Right cardiac atrium (tissue), 5 donors: ENCODE data around the gene AHRR. TPM values are rescaled to one million over a fixed set of nuclear protein-coding genes. Genes with fewer than 3 reads are reported as not detected.

Source experiments
- ATAC-seq, 2 donors: fragments of 200-7000 bp; cut with Tn5 transposase; one replicate each; pipeline versions ENCODE4 v1.8.0 to v1.9.1; 2020; ENCODE audit warnings: moderate library complexity in 2 of 2, mild to moderate bottlenecking in 1 of 2
- DNase-seq, 3 donors: peaks; one replicate each; pipeline ENCODE4 v3.0.0-alpha.2; 2020
- H3K27ac ChIP-seq: one replicate; pipeline ENCODE4 v1.5.1; 2013; ENCODE audit warnings: mild to moderate bottlenecking, low read length, control low read depth, moderate library complexity
- H3K27me3 ChIP-seq: one replicate; pipeline ENCODE4 v1.6.1; 2013; ENCODE audit not compliant: control insufficient read depth, insufficient read depth
- H3K4me1 ChIP-seq: one replicate; pipeline ENCODE4 v1.6.1; 2013; ENCODE audit warnings: low read length; ENCODE audit not compliant: control insufficient read depth, insufficient read depth
- H3K4me3 ChIP-seq: one replicate; pipeline ENCODE4 v1.5.1; 2013; ENCODE audit warnings: low read length, control low read depth
- H3K9me3 ChIP-seq: one replicate; pipeline ENCODE4 v1.6.1; 2013; ENCODE audit warnings: low read length; ENCODE audit not compliant: control insufficient read depth
- WGBS: extraction: QIAGEN DNeasy Blood & Tissue Kit; methylation state at CpG from one replicate; pipeline ENCODE4 v1.1.7; 2013; 5-methylcytosine and 5-hydroxymethylcytosine counted together
- intact Hi-C, 4 donors: fragments of 100-400 bp; cut with DNase I; formaldehyde crosslinking; loops; one replicate each; pipeline versions ENCODE4 v1.11.0 to v1.14.0; 2022 to 2023
- polyA plus RNA-seq: library from polyadenylated mRNA; stranded (reverse); fragments of 200-250 nt; gene quantifications from one replicate; pipeline ENCODE4 v1.2.3, GENCODE V29; 2013
- total RNA-seq, 4 donors: library from RNA; stranded (reverse); fragmentation: NEBNext Ultra II Directional; extraction: Animal tissue kit (Norgen Biotek cat#: 25700); gene quantifications; one replicate each; pipeline ENCODE4 v1.2.1, GENCODE V29; 2021
- donor health status: healthy with polysubstance abuse.
- donor health status: DM: no; HTN: yes; CAD: no.
- donor health status: DM: no; HTN: no; CAD: no.
- donor health status: DM: no; HTN: yes; CAD: no; lungs with severe emphysema.
- donor health status: DM: yes; HTN: yes; CAD: no.

Gene AHRR
- total and polyA plus RNA-seq, 5 donors, result 0.17 to 3.7 (median 0.41) TPM

DNA sequence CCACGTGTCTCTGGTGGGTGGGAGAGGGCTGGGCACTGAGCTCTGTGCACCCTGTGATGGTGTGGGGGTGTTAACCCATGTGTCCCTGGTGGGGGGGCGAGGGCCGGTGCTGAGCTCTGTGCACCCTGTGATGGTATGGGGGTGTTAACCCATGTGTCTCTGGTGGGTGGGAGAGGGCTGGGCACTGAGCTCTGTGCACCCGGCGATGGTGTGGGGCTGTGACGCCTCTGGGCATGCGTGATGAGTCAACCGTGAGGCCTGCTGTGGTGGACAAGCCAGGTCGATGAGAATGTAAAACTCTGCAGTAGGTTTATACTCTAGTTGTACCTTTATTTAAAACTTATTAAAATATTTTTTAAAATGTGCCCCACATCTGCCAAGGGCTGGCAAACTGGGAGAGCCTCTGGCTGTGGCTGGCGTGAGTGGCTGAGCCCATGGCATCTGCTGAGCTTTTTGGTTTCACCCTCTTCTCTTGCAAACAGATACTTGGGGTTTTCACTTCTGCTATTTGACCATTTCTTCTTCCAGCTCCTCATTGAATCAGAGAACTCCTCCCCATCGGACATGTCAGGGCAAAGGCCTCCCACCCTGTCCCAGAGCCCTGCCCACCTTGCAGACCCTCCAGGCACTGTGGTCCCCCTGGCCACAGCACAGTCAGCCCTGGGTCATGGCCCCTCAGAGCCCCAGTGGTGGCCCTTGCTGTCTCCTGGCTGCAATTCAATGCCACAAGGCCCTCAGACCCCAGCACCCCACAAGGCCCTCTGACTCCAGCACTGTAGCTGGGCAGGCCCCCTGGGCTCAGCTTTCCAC is 103.0 kb downstream of the AHRR start:
- no peak for ATAC-seq
- H3K4me3 ChIP-seq, result no peak overlapping the region
- H3K27me3 ChIP-seq, result no peaks in the 10 kb centered on the region
- intact Hi-C loops, result no loop called here
- no peak overlapping the region for H3K27ac ChIP-seq
- DNase-seq, result no peak
- no peaks in the 10 kb centered on the region for H3K4me1 ChIP-seq
- WGBS, result 86% methylated on average over 11 of the region's 11 CpGs
- H3K9me3 ChIP-seq, result no peaks in the 10 kb centered on the region

DNA sequence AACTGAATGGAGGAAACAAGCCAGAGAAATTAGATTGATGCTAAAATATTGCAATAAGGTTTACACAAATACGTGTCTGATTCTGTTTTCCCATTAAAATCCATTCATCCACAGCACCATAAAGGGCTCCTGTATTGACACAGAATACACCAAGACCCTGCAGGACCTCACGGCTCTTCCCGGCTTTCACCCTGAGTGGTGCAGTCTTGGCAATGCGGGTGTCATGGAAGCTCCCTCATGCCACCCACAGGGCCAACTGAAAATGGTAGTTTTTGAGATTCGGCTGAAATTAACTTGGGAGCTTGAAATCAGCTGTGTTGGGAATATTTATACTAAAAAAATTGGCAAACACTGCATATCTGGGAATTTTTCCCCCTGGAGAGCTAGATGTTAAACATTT is 104.2 kb downstream of the AHRR start:
- Histone ChIP-seq H3K9me3 (no peaks in the 10 kb centered on the region), H3K4me1 (no peaks in the 10 kb centered on the region), H3K27me3 (no peaks in the 10 kb centered on the region), H3K27ac (no peak overlapping the region), H3K4me3 (no peak overlapping the region)
- intact Hi-C loops, result no loop called here
- DNase-seq (no peak), ATAC-seq (no peak)
- 63% methylated on average over 5 of the region's 5 CpGs for WGBS

DNA sequence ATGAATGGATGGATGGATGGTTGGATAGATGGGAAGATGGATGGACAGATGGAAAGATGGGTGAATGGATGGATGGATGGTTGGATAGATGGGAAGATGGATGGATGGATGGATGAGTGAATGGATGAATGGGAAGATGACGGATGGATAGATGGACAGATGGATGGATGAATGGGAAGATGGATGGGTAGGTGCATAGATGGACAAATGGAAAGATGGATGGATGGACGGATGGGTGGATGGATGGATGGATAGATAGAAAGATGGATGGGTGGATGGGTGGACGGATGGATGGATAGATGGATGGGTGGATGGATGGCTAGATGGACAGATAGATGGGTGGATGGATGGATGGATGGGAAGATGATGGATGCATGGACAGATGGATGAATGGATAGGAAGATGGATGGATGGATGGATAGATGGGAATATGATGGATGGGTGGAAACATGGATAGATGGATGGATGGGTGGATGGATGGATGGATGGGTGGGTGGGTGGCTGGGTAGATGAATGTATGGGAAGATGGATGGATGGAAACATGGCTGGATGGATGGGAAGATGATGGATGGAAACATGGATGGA is 105.0 kb downstream of the AHRR start:
- H3K9me3 ChIP-seq, result no peaks in the 10 kb centered on the region
- H3K27me3 ChIP-seq, result no peaks in the 10 kb centered on the region
- 91% methylated on average over 3 of the region's 3 CpGs for WGBS
- H3K4me3 ChIP-seq, result no peak overlapping the region
- ATAC-seq (no peak), DNase-seq (no peak)
- H3K27ac ChIP-seq, result no peak overlapping the region
- H3K4me1 ChIP-seq, result no peaks in the 10 kb centered on the region
- intact Hi-C loops, result no loop called here

DNA sequence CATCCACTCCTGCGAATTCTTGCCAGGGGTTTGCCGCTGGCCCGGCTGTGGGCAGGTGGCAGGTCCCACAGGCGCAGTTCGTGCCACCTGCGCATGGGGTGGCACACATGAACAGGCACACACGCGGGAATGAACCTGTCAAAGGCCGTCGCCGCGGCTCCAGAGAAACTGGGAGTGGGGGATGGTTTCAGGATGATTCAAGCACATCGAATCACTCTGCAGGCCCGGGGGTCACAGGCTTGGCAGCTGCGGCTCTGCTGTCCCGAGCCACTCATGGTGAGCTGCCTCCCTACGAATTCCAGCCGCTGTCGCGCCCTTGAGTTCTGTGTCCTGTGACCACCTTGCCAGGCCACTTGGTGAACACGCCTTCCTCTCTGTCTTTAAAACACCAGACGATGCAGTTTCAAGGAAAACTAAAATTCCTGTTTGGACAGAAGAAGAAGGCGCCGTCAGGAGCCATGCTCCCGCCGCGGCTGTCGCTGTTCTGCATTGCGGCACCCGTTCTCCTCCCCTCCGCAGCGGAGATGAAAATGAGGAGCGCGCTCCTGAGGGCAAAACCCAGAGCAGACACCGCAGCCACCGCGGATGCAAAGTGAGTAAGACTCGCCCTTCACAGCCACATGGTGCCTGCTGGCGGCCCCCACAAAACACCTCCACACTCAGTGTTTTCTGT is 106.0 kb downstream of the AHRR start:
- Histone ChIP-seq H3K9me3 (no peaks in the 10 kb centered on the region), H3K27me3 (no peaks in the 10 kb centered on the region), H3K27ac (no peak overlapping the region), H3K4me3 (no peak overlapping the region), H3K4me1 (no peaks in the 10 kb centered on the region)
- WGBS, result 92% methylated on average over 39 of the region's 39 CpGs
- intact Hi-C loops, result no loop called here
- no peak for ATAC-seq
- no peak for DNase-seq

DNA sequence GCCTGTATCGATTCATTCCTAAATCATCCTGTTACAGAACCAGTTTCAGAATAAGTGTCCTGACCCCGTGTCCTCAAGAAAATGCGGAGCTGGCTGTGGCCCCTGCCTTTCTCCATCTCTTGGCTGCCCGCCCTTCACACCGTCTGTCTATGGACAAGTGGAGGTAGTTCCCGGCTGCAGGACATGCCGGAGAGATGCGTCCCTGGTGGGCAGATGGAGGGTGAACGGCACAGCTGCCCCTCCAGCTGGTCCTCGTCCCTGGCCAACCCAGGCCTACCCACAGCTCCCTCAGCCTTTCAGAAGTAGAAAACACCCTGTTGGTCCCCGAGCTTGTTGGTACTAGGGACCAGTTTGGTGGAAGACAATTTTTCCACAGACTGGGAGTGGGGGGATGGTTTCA is 106.7 kb downstream of the AHRR start:
- Histone ChIP-seq H3K4me1 (no peaks in the 10 kb centered on the region), H3K9me3 (no peaks in the 10 kb centered on the region), H3K27ac (no peak overlapping the region), H3K4me3 (no peak overlapping the region), H3K27me3 (no peaks in the 10 kb centered on the region)
- intact Hi-C loops, result no loop called here
- no peak for DNase-seq
- WGBS, result 92% methylated on average over 11 of the region's 11 CpGs
- ATAC-seq, result no peak

DNA sequence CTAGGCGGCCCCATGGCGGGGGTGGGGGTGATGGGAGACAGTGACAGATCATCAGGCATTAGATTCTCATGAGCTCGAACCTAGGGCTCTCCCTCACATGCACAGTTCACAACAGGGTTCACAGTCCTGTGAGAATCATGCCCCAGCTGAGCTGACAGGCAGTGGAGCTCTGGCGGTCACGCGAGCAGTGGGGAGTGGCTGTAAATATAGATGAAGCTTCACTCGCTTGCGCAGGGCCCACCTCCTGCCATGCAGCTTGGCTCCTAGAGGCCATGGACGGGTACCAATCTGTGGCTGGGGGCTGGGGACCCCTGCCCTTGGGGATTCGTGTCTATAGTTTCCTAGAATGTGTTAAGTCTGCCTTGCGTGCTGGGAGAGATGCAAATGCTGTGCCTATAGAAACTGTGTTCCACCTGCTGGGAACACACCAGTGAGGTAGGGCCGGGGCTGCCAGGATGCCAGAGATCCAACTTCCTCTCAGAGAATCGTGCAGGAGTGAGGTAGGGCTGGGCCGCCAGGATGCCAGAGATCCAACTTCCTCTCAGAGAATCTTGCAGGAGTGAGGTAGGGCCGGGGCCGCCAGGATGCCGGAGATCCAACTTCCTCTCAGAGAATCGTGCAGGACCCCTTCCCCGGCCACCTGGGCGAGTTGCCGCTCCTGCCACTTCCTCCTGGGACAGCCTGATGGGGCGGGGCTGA is 107.4 kb downstream of the AHRR start:
- Histone ChIP-seq H3K27me3 (no peaks in the 10 kb centered on the region), H3K27ac (no peak overlapping the region), H3K4me1 (no peaks in the 10 kb centered on the region), H3K4me3 (no peak overlapping the region), H3K9me3 (no peaks in the 10 kb centered on the region)
- WGBS, result 79% methylated on average over 22 of the region's 22 CpGs
- ATAC-seq (no peak), DNase-seq (no peak)
- intact Hi-C loops, result no loop called here

DNA sequence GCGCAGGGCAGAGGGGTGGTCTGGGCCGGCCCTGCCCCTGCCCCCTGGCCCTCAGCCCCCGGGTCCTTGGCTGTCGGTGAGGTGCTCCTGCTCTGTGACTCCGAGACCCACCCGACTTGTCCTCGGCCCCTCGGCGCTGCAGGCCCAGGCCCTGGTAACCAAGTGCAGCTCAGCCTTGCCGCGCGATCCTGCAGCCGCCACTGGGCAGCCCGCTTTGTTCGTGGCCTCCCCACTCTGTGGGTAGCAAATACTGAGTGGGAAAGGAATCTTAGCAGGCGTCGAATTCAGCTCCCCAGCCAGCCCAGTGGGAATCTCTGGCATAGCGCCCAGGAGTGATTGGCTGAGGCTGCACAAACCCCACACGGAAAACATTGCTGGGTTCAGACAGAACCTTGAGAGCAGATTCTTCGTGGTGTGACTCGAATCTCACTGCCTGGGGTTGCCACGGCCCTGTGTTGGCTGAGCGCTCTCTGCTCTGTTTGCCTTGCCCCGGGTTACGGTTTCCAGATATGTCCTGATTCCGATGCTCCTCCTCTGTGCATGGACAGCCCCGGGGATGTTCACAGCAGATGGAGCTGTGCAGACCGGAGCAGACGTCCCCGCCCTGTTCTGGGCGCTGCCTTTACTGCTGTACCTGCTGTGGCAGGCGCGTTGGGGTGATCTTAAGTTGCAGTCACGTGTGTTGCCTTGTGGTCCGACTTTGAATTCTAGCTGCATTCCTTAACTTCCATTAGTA is 108.1 kb downstream of the AHRR start:
- DNase-seq (peak in 2 of 3 donors; percentile 70 to 86), ATAC-seq (peak; percentile 34 to 56)
- 52% methylated on average over 35 of the region's 35 CpGs for WGBS
- Histone ChIP-seq H3K27me3 (no peaks in the 10 kb centered on the region), H3K4me1 (no peaks in the 10 kb centered on the region), H3K9me3 (no peaks in the 10 kb centered on the region), H3K27ac (no peak overlapping the region), H3K4me3 (no peak overlapping the region)
- intact Hi-C loops, result no loop called here

DNA sequence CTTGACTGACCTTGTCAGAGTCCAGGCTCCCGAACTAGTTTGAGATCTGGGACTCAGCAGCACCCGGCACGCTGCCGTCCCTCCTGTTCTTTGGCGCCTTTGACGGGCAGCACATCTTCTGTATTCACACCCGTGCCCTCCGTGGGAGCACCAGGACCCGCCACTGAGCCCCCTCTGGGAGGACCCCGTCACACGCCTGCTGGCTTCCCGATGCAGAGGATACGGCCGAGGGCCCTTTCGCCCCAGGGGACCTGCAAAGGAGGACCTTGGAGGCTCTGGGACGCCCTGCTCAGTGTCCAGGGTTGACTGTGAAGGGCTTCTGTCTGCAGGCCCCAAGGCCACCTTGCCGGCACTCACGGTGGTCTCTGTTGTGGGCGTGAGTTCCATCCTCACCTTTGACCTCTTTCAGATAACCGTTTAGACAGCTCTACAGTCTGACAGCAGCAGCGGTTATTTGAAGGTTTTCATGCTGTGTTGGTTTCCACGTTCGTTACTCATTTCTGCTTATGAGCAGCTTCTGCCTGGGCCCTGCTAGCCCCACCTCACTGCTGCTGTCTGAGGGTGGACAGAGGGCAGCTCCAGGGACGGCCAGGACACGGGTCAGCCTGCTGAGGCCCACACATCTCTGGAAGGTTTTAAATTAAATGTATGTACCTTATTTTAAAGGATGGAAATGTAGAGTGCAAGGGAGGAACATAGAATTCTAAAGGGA is 108.9 kb downstream of the AHRR start:
- peak in 1 of 3 donors; percentile 65 for DNase-seq

DNA sequence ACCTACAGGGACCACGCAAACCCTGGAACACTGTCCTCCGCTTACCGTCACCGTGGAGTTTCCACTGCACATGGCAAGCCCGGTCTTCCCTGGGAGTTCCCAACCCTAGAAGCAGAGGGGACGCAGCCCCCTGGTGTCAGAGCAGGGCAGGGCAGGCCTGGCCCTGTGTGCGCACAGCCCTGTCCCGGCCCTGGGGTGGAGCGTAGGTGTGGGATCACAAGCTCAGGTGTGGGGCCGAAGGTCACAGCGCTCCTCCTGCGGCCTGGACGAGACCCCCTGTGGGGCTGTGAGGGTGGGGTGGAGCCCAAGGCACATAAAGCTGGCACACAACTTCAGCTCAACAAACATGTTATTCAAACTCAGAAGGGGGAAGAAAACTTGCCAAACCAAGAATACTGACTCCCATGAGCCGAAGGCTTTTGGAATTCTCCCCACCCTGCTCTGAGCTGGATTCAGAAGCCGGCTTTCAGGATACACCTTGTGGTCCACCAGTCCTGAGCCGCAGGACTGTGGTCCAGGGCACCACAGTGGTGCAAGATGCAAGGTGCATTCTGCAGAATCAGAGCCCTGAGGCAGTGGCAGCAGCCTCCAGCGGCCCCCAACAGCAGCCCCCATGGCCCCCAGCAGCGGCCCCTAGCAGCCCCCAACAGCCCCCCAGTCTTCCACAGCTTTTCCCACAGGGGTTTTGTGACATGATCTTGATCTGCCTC is 109.6 kb downstream of the AHRR start:
- H3K4me3 ChIP-seq, result no peak overlapping the region
- no peaks in the 10 kb centered on the region for H3K27me3 ChIP-seq
- intact Hi-C loops, result no loop called here
- ATAC-seq, result peak; percentile 60 to 77
- 50% methylated on average over 18 of the region's 18 CpGs for WGBS
- H3K4me1 ChIP-seq, result no peaks in the 10 kb centered on the region
- H3K27ac ChIP-seq, result no peak overlapping the region
- peak in 2 of 3 donors; percentile 68 to 79 for DNase-seq
- no peaks in the 10 kb centered on the region for H3K9me3 ChIP-seq

More for the DNA sequence above, 108.9 kb downstream of the AHRR start:
- Histone ChIP-seq H3K4me3 (no peak overlapping the region), H3K27me3 (no peaks in the 10 kb centered on the region), H3K9me3 (no peaks in the 10 kb centered on the region), H3K27ac (no peak overlapping the region), H3K4me1 (no peaks in the 10 kb centered on the region)
- no peak for ATAC-seq
- intact Hi-C loops, result no loop called here
- WGBS, result 74% methylated on average over 25 of the region's 25 CpGs

DNA sequence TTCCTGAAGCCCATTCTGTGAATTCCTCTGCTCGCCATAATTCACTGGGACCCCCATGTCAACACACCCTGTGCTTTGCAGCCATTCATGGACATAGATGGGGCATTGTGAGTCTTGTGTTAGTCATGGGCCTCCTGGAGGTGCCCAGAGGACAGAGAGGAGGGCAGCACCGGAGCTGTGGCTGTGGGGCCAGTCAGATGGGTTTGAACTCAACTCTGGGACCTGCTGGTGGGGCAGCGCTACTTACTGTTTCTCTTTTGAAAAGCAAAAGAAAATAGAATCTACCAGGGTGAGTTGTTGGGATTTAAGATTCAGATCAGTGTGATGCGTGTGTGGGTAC is 110.2 kb downstream of the AHRR start:
- Histone ChIP-seq H3K27ac (no peak overlapping the region), H3K9me3 (no peaks in the 10 kb centered on the region), H3K4me3 (no peak overlapping the region), H3K27me3 (no peaks in the 10 kb centered on the region), H3K4me1 (no peaks in the 10 kb centered on the region)
- 93% methylated on average over 4 of the region's 4 CpGs for WGBS
- ATAC-seq (no peak), DNase-seq (no peak)
- intact Hi-C loops, result no loop called here
